HL-60 (cell line): Measurements from ENCODE around the gene TAF4.

Experiments
- POLR2AphosphoS5 ChIP-seq: IDR thresholded peaks from 2 replicates; pipeline ENCODE4 v1.6.1; 2012; ENCODE audit warnings: low read depth
- TF ChIP-seq, protein P1 (sequence below): IDR thresholded peaks from one replicate; pipeline ENCODE4 v1.5.1; 2011; ENCODE audit warnings: low read length, control low read depth, inconsistent platforms; ENCODE audit not compliant: insufficient read depth

GRCh38 chr20:62007127-62007647 lies 58.5 kb downstream of the TAF4 start:
- TF ChIP-seq, protein P1, sequence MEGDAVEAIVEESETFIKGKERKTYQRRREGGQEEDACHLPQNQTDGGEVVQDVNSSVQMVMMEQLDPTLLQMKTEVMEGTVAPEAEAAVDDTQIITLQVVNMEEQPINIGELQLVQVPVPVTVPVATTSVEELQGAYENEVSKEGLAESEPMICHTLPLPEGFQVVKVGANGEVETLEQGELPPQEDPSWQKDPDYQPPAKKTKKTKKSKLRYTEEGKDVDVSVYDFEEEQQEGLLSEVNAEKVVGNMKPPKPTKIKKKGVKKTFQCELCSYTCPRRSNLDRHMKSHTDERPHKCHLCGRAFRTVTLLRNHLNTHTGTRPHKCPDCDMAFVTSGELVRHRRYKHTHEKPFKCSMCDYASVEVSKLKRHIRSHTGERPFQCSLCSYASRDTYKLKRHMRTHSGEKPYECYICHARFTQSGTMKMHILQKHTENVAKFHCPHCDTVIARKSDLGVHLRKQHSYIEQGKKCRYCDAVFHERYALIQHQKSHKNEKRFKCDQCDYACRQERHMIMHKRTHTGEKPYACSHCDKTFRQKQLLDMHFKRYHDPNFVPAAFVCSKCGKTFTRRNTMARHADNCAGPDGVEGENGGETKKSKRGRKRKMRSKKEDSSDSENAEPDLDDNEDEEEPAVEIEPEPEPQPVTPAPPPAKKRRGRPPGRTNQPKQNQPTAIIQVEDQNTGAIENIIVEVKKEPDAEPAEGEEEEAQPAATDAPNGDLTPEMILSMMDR: no peak
- no peak for TF ChIP-seq POLR2AphosphoS5
